PC-3 (cell line): ENCODE measurements around the gene OR51B6.
"Not testable (repeated sequence)": the region's sequence is repeated elsewhere in the genome, so short reads cannot be mapped to it uniquely, and the experiment has no call there.

Experiments used
- EZH2 ChIP-seq: fragments of 300-600 bp; sonication (generic); IDR thresholded peaks from one replicate; pipeline ENCODE4 v1.6.1; 2017; ENCODE audit warnings: antibody characterized with exemption, mild to moderate bottlenecking, low read length; ENCODE audit not compliant: unreplicated experiment
- EZH2phosphoT487 ChIP-seq: fragments of 300-600 bp; sonication (generic); IDR thresholded peaks from 2 replicates; pipeline ENCODE4 v1.6.1; 2018; ENCODE audit warnings: mild to moderate bottlenecking, antibody characterized with exemption, low read length, borderline replicate concordance
- TF ChIP-seq, protein P1 (sequence below): fragments of 300-600 bp; sonication (generic); conservative IDR thresholded peaks from 2 replicates; pipeline ENCODE4 v1.5.1; 2017; ENCODE audit warnings: antibody characterized with exemption, low read depth, mild to moderate bottlenecking, low read length

DNA sequence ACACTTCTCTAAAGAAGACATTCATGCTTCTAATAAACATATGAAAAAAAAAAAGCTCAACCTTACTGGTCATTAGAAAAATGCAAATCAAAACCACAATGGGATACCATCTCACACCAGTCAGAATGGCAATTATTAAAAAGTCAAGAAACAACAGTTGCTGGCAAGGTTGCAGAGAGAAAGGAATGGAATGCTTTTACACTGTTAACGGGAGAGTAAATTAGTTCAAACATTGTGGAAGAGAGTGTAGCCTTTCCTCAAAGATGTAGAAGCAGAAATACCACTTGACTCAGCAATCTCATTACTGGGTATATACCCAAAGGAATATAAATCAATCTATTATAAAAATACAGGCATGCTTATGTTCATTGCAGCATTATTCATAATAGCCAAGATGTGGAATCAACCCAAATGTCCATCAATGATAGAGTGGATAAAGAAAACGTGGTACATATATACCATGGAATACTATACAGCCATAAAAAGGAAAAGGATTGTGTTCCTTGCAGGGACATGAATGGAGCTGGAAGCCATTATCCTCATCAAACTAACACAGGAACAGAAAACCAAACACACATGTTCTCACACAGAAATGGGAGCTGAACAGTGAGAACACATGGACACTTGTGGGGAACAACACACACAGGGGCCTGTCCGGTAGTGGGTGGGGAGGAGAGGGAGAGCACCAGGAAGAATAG lies 37.8 kb upstream of the OR51B6 start:
- TF ChIP-seq, protein P1, sequence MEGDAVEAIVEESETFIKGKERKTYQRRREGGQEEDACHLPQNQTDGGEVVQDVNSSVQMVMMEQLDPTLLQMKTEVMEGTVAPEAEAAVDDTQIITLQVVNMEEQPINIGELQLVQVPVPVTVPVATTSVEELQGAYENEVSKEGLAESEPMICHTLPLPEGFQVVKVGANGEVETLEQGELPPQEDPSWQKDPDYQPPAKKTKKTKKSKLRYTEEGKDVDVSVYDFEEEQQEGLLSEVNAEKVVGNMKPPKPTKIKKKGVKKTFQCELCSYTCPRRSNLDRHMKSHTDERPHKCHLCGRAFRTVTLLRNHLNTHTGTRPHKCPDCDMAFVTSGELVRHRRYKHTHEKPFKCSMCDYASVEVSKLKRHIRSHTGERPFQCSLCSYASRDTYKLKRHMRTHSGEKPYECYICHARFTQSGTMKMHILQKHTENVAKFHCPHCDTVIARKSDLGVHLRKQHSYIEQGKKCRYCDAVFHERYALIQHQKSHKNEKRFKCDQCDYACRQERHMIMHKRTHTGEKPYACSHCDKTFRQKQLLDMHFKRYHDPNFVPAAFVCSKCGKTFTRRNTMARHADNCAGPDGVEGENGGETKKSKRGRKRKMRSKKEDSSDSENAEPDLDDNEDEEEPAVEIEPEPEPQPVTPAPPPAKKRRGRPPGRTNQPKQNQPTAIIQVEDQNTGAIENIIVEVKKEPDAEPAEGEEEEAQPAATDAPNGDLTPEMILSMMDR: not testable (repeated sequence)
- TF ChIP-seq EZH2phosphoT487, EZH2: not testable (repeated sequence)
